CD4-positive, alpha-beta T cell (primary cell): Measurements from ENCODE around the gene CNTN4. TPM values are rescaled to one million over a fixed set of nuclear protein-coding genes. Genes with fewer than 3 reads are reported as not detected.

Experiments
- ATAC-seq: fragments of 200-7000 bp; cut with Tn5 transposase; one replicate; pipeline ENCODE4 v1.10.0; 2022; ENCODE audit warnings: mild to moderate bottlenecking; ENCODE audit not compliant: poor library complexity
- CTCF ChIA-PET: fragments of 350-600 bp; sonication (Branson Sonifier 250); formaldehyde crosslinking; loops from one replicate; lab custom pipeline; 2021; ENCODE audit warnings: antibody characterized with exemption, inconsistent platforms; lab: Charles Lee
- POLR2A ChIA-PET: fragments of 350-600 bp; sonication (Branson Sonifier 250); formaldehyde crosslinking; loops from one replicate; lab custom pipeline; 2021; ENCODE audit warnings: antibody characterized with exemption, inconsistent platforms; lab: Charles Lee
- DNase-seq, 14 experiments: peaks; one replicate each; pipeline ENCODE4 v3.0.0-alpha.2; 2013 to 2020; ENCODE audit warnings: mixed read lengths in 2 of 14
- H3K27ac ChIP-seq, 2 donors: one replicate each; pipeline versions ENCODE4 v1.5.1 to v1.7.0; 2013; ENCODE audit warnings: low read length in 2 of 2, low read depth in 1 of 2, mild to moderate bottlenecking in 1 of 2
- H3K27me3 ChIP-seq, 2 experiments: 1 replicate in 1 of 2; 2 replicates in 1 of 2; pipeline versions ENCODE4 v1.6.1 to v1.7.0; 2013; ENCODE audit warnings: low read length in 2 of 2, control low read depth in 1 of 2, mild to moderate bottlenecking in 1 of 2, moderate library complexity in 1 of 2; ENCODE audit not compliant: insufficient read depth in 2 of 2, control insufficient read depth in 1 of 2
- H3K36me3 ChIP-seq: one replicate; pipeline ENCODE4 v1.6.1; 2013; ENCODE audit warnings: low read length, control low read depth; ENCODE audit not compliant: insufficient read depth
- H3K4me1 ChIP-seq: one replicate; pipeline ENCODE4 v1.6.1; 2013; ENCODE audit warnings: low read length, control low read depth; ENCODE audit not compliant: insufficient read depth
- H3K4me3 ChIP-seq: one replicate; pipeline ENCODE4 v1.5.1; 2013; ENCODE audit warnings: mild to moderate bottlenecking, low read length, moderate library complexity
- H3K9me3 ChIP-seq, 2 experiments: 1 replicate in 1 of 2; 2 replicates in 1 of 2; pipeline versions ENCODE4 v1.6.1 to v1.7.0; 2013; ENCODE audit warnings: low read length in 2 of 2, mild to moderate bottlenecking in 2 of 2, control low read depth in 1 of 2, moderate library complexity in 1 of 2; ENCODE audit not compliant: control insufficient read depth in 1 of 2, insufficient read depth in 1 of 2
- H3K27ac Mint-ChIP-seq: one replicate; pipeline ENCODE4 v1.8.0; 2020; ENCODE audit warnings: mixed read lengths
- H3K27me3 Mint-ChIP-seq: one replicate; pipeline ENCODE4 v1.8.0; 2021; ENCODE audit warnings: mixed read lengths
- H3K36me3 Mint-ChIP-seq: one replicate; pipeline ENCODE4 v1.8.0; 2021; ENCODE audit warnings: low read depth, mixed read lengths
- H3K4me1 Mint-ChIP-seq: one replicate; pipeline ENCODE4 v1.8.0; 2021; ENCODE audit warnings: low read depth, mixed read lengths
- H3K4me3 Mint-ChIP-seq: one replicate; pipeline ENCODE4 v1.8.0; 2020; ENCODE audit warnings: mild to moderate bottlenecking, mixed read lengths
- H3K9me3 Mint-ChIP-seq: one replicate; pipeline ENCODE4 v1.8.0; 2020; ENCODE audit warnings: mixed read lengths
- CTCF ChIP-seq: fragments of 200-600 bp; IDR thresholded peaks from one replicate; pipeline ENCODE4 v1.8.0; 2022; ENCODE audit warnings: antibody characterized with exemption, mild to moderate bottlenecking
- intact Hi-C, 2 experiments: fragments of 100-400 bp; cut with DNase I in 1 of 2; cut with micrococcal nuclease in 1 of 2; formaldehyde crosslinking; loops; one replicate each; pipeline versions ENCODE4 v1.15.1 to v1.9.0; 2023 to 2025; cut with DNase I, micrococcal nuclease
- total RNA-seq, 174 experiments: library from RNA in 2 of 174; stranded (reverse) in 2 of 174; gene quantifications; one replicate each; pipeline ENCODE4 v1.2.3 and lab custom pipeline; 2021 to 2026

CNTN4 gene
- total RNA-seq, 2 experiments from 2014 or later: not detected

GRCh38 chr3:2172561-2173171 is 74.0 kb downstream of the CNTN4 start:
- no peak for ATAC-seq
- Mint-ChIP-seq H3K27me3 (no peaks in the 10 kb centered on the region), H3K36me3 (no peaks in the 10 kb centered on the region), H3K4me1 (no peaks in the 10 kb centered on the region), H3K9me3 (peaks cover 5% of the 10 kb centered on the region), H3K27ac (no peak overlapping the region), H3K4me3 (no peak overlapping the region)
- Histone ChIP-seq H3K27me3 (no peaks in the 10 kb centered on the region), H3K4me3 (no peak overlapping the region), H3K9me3 (peaks cover 0 to 9% of the 10 kb centered on the region in 2 experiments), H3K4me1 (no peaks in the 10 kb centered on the region), H3K36me3 (no peaks in the 10 kb centered on the region), H3K27ac (no peak overlapping the region)
- no peak for DNase-seq
- POLR2A ChIA-PET: no interaction called here
- intact Hi-C loops: no loop called here
- CTCF ChIA-PET: no interaction called here
- TF ChIP-seq CTCF: no peak

- no peak overlapping the region for H3K27ac ChIP-seq
- intact Hi-C loops: no loop called here
- no peak for TF ChIP-seq CTCF
- H3K27me3 Mint-ChIP-seq: no peaks in the 10 kb centered on the region
- H3K36me3 ChIP-seq: no peaks in the 10 kb centered on the region
- no peaks in the 10 kb centered on the region for H3K4me1 ChIP-seq
- H3K9me3 ChIP-seq: no peaks in the 10 kb centered on the region
- H3K9me3 Mint-ChIP-seq: no peaks in the 10 kb centered on the region
- no peaks in the 10 kb centered on the region for H3K27me3 ChIP-seq
- ChIA-PET CTCF (no interaction called here), POLR2A (no interaction called here)
- no peaks in the 10 kb centered on the region for H3K4me1 Mint-ChIP-seq
- ATAC-seq (no peak), DNase-seq (no peak)
- H3K27ac Mint-ChIP-seq: no peak overlapping the region
- H3K4me3 ChIP-seq: no peak overlapping the region
- H3K36me3 Mint-ChIP-seq: no peaks in the 10 kb centered on the region
- H3K4me3 Mint-ChIP-seq: no peak overlapping the region
These were observed 82.0 kb downstream of the CNTN4 start for GRCh38 chr3:2180634-2181033.

GRCh38 chr3:2198776-2199279 is 100.2 kb downstream of the CNTN4 start:
- no peaks in the 10 kb centered on the region for H3K27me3 Mint-ChIP-seq
- no peak overlapping the region for H3K27ac Mint-ChIP-seq
- no peaks in the 10 kb centered on the region for H3K27me3 ChIP-seq
- POLR2A ChIA-PET: no interaction called here
- peaks cover 0 to 3% of the 10 kb centered on the region in 2 experiments for H3K9me3 ChIP-seq
- H3K4me3 Mint-ChIP-seq: no peak overlapping the region
- no peak overlapping the region for H3K4me3 ChIP-seq
- H3K4me1 Mint-ChIP-seq: no peaks in the 10 kb centered on the region
- H3K36me3 Mint-ChIP-seq: no peaks in the 10 kb centered on the region
- intact Hi-C loops: no loop called here
- DNase-seq (no peak), ATAC-seq (no peak)
- CTCF ChIA-PET: no interaction called here
- H3K4me1 ChIP-seq: no peaks in the 10 kb centered on the region
- no peak for TF ChIP-seq CTCF
- no peaks in the 10 kb centered on the region for H3K9me3 Mint-ChIP-seq
- H3K27ac ChIP-seq: no peak overlapping the region
- no peaks in the 10 kb centered on the region for H3K36me3 ChIP-seq
